Fibroblast of skin of abdomen (primary cell): ENCODE results near the gene TMTC2. TPM values are rescaled to one million over a fixed set of nuclear protein-coding genes. Genes with fewer than 3 reads are reported as not detected.

Source experiments
- DNase-seq: peaks from one replicate; pipeline ENCODE4 v3.0.0-alpha.2; 2013
- polyA plus RNA-seq, 2 experiments: library from polyadenylated mRNA; unstranded; fragments of 120-200 nt; gene quantifications; one replicate each; pipeline ENCODE4 v1.2.1, GENCODE V29; 2013; ENCODE audit not compliant: insufficient read length in 2 of 2

TMTC2 gene
- 7.4 TPM for polyA plus RNA-seq (2013, experiment 1 of 2; ENCODE audit: insufficient read length)
- 6.5 TPM for polyA plus RNA-seq (2013, experiment 2 of 2; ENCODE audit: insufficient read length)

DNA sequence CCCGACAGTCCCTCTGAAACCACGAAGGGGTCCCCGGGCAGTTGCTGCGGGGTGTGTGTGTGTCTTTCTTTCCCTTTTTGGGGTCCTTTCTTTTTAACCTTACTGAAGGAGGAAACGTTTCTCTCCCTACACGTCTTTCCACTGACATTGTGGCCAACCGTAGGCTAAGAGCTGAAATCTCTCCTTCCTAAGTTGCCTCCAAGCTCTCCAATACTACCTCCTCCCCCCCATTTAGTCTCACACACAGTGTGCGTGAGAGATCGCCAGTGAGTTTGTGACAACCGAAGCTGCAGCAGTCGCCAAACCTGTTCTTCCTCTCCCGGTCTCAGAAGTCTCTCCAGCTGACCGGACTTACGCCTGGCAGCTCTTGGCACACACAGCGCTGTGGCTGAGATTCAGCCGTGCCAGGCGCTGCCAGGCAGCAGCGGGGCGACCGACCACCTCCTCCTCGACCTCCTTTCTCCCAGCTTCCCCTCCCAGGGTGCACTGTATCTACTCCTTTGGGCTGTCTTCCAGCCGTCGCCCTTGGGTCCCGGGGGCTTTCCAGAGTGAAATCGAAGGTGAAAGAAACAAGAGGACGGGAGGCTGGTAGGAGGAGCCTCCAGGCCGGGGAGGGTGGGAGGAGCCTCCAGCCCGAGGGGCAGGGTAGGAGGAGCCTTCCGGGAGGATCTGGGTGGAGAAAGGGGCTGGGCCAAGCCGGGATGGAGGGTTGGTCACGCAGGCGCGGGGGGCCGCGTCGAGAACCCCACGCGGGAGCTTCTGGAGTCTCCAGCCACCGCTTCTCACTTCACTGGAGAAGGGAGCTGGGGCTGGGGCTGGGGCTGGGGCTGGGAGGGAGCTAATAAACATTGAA is at the start of gene TMTC2:
TMTC2 (plus strand) TSS at position 739 of the 853 bp plus-strand sequence.
- DNase-seq: peak; percentile 89

DNA sequence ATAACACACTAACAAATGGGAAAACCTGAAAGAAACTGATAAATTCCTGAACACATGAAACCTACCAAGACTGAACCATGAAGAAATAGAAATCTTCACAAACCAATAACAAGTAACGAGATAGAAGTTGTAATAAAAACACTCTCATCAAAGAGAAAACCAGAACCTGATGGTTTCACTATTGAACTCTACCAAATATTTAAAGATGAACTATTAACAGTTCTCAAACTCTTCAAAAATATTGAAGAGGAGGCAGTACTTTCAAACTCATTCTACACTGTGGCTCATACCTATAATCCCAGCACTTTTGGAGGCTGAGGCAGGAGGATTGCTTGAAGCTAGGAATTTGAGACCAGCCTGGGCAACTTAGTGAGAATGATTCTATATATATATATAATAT is 48.4 kb upstream of the TMTC2 start:
- DNase-seq: no peak

DNA sequence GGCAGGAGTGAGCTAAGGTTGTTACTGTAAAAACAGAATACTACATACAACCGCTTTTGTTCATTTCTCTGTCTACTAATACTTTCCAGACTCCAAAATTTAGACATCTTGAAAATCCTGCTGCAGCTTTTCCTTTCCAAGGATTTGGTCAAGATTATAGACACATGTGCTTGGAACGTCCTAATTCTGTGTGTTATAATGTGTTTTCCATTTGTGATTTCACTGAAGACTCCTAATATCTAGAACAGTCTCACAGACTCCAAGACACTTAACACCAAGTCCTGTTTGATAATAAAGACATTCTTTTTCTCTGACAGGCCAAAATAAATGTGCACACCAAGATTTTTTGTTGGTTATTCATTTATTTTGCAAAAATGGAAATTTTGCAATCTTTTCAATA is 41.8 kb upstream of the TMTC2 start:
- DNase-seq: no peak

DNA sequence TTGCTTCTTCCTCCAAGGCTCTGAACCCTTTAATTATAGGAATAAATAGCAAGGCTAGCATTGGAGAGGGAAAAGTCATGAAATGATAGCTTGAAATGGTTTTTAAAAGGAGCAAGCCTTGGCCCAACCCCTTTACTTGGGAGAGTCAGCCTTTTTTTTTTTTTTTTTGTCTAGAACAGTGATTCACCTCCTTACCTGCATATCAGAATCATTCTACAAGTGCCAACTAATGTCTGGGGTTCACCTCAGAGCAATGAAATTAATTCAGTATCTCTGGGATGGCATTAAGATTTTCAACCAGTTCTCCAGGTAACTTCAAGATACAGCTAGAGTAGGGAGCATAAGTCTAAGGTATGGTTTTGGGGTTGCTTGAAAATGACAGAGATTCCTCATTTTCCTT is 41.3 kb upstream of the TMTC2 start:
- DNase-seq: no peak

DNA sequence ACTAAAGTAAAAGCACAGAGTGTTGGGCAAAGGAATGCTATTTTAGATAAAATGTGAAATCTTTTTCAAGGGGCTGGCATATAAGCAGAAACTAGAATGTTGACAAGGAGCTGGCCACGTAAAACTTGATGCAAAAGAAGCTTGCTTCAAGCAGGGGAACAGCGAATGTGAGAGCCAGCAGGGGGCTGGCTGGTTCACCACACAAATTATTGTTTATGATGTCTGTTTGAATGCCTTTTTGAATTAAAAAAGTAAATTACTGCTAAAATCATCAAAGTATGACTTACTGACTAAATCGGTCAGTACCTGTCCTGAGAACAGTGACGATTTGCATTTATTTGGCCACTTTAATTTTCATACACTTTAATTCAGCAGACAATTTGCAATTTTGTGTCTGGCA is 38.9 kb upstream of the TMTC2 start:
- DNase-seq: no peak

DNA sequence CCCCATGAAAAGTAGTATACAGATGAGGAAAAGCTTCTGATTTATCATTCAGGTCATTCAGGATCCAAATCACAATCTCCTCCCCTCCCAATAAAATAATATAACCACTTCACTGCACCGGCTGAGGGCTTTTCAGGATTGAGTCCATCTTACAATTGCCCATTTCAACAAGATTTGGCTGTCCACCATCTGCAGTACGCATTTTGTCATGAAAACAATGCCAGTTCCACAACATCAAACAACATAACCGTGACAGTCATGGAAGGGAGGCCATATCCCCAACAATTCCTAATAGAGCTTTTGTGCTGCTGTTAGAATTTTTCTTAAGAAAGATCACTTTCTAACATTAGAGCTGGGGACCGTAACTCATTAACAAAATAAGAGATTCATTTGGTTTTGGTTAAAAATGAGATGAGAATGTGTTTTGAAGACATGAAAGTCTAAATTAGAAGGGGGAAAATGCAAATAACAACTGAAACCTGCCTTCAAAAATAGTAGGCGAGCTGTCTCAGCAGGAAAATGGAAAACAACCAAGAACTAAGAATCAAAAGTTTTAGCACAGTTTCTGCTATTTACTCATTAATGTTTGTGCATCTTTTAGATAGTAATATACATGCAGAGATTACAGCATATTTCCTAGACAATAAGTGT is 38.3 kb upstream of the TMTC2 start:
- no peak for DNase-seq

DNA sequence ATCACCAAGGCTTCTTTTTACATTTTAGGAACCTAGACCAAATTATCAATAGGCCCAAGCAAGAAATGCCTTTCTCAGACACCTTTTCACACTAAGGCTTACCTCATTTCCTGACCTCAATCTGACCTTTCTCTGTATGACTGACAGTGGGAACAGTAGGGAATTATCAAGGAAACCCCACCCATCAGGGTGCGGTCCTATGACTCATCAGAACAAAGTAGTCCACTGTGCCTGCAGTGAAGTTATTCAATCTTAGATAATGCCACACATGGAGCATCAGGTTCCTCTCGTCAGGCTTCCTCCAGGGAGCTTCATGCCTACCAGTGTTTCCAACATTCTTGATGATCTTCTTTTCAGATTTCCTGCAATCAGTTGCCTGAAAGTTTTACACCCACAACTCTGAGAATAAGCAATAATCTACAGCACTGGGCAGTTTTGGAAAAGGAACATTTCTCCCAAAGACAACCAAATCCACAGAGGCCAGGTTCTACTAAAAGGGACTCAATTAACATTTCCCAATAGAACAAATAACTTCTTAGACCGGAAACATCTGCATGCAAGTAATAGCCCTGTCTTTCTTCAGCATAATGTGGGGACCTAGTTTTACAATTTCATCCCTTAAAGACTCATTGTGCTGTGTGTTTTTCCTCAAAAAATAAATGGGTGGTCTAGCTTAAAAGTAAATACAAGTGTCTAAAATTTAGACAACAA is 35.9 kb upstream of the TMTC2 start:
- DNase-seq: no peak

DNA sequence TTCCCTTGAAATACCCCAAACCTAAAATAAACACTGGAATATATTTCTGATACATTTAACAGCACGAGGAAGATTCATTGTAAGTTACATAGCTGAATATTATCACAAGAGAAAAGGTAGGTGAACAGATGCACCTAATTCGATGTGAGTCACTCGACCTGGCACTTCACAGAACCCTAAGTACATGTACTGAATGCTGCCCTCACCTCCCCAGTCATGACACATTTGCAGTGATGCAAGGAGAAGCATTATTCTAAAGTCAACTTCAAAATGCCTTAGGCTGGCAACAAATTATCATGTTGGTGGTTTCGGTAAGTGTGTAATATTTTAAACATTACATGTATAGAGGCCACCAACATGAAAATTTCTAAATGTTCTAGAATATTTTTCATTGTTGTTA is 35.2 kb upstream of the TMTC2 start:
- no peak for DNase-seq

DNA sequence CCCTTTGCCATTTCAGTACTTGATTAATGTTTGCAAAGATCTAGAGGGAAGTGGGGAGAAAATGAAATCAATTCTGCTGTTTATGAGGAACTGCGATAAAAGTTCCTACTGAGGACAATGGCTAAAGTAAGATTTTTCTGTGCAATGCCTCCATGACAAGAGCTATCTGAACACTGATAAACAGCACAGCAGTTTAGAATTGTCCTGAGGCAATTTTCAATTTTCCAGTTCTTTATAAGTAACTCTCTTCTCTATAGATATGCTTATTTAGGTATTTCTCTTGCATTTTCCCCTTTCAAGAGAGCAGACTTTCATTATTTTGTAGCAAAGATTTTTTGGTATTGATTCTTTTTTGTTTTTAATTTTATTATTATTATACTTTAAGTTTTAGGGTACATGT is 34.6 kb upstream of the TMTC2 start:
- no peak for DNase-seq

DNA sequence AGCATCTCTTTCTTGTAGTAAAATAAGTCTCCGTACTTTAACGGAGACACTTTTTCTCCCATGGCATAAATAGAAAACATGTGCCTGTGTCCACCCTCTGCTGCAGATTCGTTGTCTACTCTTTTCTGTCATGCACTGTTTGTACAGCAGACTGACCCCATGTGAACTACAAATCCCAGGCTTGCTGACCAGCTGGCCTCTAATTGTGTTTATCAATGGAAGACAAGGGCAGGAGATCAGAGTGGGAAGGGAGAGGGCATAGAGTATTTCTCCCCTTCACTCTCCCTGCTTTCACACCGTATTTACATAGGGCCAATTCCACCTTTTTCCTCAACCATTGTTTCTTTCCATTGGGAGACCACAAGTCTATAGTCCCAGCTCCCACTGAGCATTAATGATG is 31.0 kb upstream of the TMTC2 start:
- DNase-seq: no peak

DNA sequence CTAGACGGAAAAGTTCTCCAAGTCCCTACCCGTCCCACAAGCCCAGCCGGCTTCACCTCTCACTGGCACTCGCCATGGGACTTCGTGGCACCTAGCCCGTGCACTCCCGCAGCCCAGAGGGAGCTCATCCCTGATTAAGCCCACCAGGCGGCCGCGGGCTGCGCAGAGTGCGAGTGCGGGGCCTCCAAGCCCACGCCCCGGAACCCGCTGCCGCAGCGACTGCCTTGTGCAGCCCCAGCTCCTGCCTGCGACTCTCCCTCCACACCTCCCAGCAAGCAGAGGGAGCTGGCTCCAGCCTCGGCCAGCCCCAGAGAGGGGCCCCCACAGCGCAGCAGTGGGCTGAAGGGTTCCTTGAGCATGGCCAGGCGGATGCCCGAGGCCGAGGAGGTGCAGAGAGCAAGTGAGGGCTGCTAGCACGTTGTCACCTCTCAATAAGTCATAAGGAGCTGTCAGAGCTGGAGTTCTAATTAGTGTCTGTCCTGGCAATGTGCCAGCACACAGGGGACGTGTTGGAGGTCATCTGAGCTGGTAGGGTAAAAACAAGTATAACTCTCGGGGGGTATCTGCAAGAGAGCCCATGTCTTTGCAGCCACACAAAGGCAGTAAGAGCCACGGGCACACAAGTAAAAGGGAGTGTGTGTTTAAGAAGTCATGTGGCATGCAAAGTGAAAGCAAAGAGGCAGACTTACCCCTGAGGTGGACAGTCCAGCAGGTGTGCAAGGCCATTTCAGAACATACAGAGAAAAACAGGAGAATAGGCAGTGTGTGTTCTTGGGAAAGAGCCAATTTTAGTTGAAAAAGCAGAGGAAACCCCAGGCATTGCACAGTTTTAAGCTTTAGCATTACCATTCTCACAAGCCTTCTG is 27.1 kb upstream of the TMTC2 start:
- DNase-seq: no peak

DNA sequence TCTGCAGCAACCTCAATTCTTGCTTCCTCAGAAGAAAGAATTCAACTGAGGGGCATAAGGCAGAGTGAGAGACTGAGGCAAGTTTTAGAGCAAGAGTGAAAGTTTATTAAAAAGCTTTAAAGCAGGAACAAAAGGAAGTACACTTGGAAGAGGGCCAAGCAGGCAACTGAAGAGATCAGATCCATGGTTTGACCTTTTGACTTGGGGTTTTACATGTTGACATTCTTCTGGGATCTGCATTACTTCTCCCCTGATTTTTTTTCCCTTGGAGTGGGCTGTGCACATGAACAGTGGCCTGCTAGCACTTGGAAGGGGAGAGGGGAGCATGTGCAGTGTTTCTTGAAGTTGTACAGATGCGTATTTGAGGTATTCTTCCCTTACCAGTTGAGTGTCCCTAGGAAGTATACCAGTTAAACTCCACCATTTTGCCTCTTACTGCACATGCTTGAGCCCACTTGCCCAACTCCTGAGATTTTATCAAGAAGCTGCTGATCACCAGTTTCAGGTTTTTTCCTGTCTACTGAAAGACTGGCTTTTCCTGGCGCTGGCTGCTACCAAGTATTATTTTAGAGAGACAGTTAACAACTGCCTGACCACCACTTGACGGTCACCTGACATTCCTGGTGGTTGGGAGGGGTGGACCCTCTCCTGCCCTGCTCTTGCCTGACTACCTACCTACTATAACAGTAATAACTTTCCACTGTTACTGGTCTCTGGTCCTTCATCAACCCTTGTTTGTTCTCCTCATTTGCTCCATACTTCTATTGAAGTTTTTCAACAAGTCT is 26.0 kb upstream of the TMTC2 start:
- peak; percentile 9 for DNase-seq

DNA sequence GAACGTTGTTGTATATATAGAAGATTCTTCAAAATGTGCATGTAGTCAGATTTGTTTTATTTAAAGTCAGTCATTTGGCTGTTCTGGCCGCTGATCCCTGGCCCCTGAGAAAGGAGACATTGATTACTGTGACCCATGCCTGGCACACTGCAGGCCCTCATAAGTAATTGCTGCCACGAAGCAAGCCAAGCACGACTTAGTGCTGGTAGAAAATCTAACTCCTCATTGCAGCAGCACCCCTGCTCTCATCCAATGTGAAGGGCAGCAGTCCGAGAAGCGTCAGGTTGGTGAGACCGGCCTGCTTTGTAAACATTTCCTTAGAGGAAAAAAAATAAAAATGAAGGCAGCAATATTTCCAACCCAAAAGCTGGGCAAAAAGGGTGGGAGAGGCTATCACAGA is 22.8 kb upstream of the TMTC2 start:
- DNase-seq: no peak

DNA sequence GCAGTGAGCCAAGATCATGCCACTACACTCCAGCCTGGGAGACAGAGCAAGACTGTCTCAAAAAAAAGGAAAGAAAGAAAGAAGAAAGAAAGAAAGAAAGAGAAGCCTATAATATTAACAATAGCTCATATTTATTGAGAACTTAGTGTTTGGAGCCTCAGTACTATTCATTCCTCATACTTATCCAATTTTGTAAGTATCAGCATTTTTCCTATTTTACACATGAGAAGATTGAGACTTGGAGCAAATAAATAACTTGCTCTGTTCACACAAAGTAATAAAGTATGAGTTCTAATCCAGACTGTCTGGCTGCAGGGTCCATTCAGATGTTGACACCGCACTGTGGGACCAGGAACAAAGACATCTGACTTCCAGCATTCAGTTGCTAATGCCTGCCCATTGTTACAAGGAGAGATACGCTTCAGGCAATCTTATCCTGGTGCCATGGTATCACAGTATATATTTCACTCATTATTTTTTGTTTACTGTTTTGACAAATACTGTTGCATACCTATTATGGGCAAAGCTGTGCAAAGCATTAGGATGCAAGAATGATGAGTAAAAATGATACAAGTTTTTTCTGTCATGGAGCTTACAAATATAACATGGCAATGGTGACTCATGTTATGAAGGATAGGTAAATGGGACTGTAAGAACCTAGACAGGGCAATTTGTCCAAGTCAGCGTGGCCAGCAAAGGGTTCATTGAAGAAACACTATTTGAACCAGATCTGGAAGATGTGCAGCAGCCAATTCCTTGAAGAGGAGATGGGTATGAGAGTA is 21.4 kb upstream of the TMTC2 start:
- DNase-seq: no peak

DNA sequence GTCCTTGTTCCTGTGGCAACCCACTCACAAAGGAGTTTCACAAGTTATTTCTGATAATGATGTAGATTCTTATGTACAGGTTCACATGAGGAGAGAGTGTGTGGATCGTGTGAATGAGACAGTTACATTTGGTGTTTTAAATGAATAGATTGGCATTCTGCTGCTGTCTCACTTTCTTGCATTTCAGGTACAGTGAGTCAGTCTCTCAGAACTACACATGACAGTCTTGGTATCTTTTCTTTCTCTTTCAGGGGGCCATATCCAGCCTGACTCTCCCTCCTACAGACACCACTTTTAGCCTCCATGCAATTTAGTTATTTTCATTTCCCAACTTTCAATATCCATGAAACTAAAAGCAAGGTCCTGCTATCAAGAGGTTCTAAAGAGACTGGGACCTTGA is 19.9 kb upstream of the TMTC2 start:
- no peak for DNase-seq

DNA sequence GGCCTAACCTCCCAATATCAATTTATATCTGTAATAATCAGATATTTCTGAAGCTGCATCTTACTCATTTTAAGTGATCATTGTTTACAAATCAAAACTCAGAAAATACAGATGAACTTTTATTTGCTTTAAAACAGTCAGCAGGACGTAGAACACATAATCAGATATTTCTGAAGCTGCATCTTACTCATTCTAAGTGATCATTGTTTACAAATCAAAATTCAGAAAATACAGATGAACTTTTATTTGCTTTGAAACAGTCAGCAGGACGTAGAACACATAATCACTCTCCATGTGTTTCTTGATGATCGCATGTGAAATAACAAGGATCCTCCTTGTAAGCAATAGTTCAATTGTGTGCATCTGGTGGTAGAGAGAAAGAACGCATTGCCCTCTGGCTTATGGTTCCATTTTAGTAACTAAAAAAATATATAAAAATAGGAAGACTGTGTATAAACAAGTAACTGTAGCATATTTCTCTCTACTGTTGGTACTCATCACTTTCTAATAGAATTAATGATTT is 15.0 kb upstream of the TMTC2 start:
- no peak for DNase-seq

DNA sequence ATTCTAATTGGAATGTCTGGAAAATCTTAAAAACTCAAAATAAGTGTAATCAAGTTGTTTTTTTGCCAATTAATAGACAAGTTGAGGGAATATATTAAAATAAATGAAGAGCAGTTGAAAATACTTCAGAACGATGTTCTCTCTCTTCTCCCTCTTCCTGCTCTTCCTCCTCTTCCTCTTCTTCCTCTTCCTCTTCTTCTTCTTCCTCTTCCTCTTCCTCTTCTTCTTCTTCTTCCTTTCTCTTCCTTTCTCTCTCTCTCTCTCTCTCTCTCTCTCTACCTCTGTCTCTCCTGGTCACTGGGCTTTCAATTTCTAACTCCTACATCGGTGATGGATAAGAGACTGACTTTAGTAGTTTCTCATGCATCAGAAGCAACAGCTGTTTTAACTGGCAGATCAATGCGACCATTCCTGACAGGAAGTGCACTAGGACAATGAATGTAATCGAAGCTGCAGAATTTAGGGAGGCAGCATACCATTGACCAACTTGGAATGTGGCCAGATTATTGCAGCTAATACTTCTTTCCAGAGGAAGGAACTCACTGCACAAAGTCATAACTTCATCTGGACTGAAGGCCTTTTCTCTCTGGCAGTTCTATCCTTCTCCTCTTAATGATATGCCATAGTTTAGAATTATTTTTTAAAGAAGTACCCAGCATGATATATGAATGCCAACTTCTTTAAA is 13.8 kb upstream of the TMTC2 start:
- peak; percentile 14 for DNase-seq

DNA sequence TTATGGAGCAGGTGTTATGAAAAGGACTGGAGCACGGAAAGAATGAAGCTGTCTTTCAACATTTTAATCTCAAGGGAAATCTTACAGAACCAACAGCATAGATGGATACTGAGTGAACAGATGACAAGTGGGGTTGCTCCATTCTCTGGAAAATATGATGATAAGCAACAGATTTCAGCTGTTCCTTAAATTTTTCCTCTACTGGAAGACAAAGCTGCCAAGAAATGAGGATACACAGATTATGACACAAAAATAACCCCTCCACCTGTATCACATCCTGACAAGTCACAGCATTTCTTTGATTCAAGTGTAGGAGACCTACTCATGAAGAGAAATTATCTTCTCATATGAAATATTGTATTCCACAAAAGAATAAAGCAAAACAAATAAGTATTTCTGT is 13.0 kb upstream of the TMTC2 start:
- DNase-seq: no peak

DNA sequence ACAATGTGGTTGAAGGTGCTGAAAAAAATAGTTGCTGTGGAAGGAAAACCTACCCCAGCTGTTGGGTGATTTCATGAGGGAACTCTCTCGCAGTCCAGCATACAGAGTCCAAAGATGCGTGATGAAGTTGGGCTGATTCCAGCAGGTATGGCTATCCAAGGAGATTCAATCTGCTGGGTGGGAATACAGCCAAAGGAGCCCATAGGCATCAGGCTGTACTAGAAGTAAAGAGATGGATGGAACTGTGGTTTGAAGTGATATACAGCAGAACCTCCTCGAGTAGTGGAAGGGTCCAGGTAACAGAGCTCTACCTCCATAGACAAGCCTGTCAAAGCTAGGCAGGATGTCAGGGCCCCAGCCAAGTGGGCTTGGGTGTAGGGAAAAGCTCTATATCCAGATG is 11.5 kb upstream of the TMTC2 start:
- DNase-seq: no peak

DNA sequence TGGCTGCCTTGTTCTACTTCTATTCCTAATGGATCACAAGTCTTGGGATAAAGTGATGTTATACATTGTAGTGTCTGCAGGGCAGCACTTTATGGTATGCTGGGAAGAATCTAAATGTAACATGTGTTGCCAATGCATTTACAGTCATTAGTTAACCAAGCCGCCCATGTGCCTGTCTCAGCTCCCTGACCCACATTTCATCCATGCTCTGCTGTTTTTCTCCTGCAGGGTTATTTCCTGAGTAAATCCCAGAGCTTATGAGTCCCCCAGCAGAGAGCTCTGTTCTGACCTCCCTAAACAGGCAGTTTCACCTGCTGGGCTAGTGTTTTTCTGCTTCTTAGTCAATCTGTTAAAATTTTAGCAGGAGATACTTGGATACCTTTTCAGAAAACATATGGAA is 4.4 kb upstream of the TMTC2 start:
- DNase-seq: no peak
